Natural killer cell treated with Interleukin-12 subunit alpha and Interleukin-12 subunit beta and Interleukin-15 and Interleukin-18, amount 100 ng/mL, for 72 hours (primary cell): Measurements from ENCODE around the gene INS. TPM values are rescaled to one million over a fixed set of nuclear protein-coding genes. Genes with fewer than 3 reads are reported as not detected.

Source experiments
- ATAC-seq, 2 donors: fragments of 150-1000 bp; cut with Tn5 transposase in 1 of 2; sonication (Bioruptor Pico), chemical (Tn5 transposase) in 1 of 2; 2 replicates each; pipeline ENCODE4 v1.10.0; 2021
- DNase-seq: peaks from one replicate; pipeline ENCODE4 v3.0.0; 2022; ENCODE audit warnings: low spot score
- H3K27ac Mint-ChIP-seq, 2 donors: 1 replicate in 1 of 2; 2 replicates in 1 of 2; pipeline ENCODE4 v1.8.0; 2022; ENCODE audit warnings: mixed read lengths in 2 of 2, mild to moderate bottlenecking in 1 of 2, moderate library complexity in 1 of 2
- H3K27me3 Mint-ChIP-seq, 2 donors: 1 replicate in 1 of 2; 2 replicates in 1 of 2; pipeline ENCODE4 v1.8.0; 2022; ENCODE audit warnings: mixed read lengths in 2 of 2
- H3K36me3 Mint-ChIP-seq: one replicate; pipeline ENCODE4 v1.8.0; 2022; ENCODE audit warnings: mixed read lengths
- H3K4me1 Mint-ChIP-seq, 2 donors: 1 replicate in 1 of 2; 2 replicates in 1 of 2; pipeline ENCODE4 v1.8.0; 2022; ENCODE audit warnings: low read depth in 2 of 2, mixed read lengths in 2 of 2, mild to moderate bottlenecking in 1 of 2
- H3K4me3 Mint-ChIP-seq: one replicate; pipeline ENCODE4 v1.8.0; 2022; ENCODE audit warnings: mixed read lengths
- H3K9me3 Mint-ChIP-seq: 2 replicates; pipeline ENCODE4 v1.8.0; 2022; ENCODE audit warnings: mixed read lengths
- total RNA-seq, 2 donors: library from RNA; stranded (reverse); gene quantifications; one replicate each; pipeline ENCODE4 v1.2.3, GENCODE V29; 2022

INS gene
- total RNA-seq, 2 donors from 2014 or later, result not detected

- Mint-ChIP-seq H3K36me3 (no peaks in the 10 kb centered on the region), H3K9me3 (no peaks in the 10 kb centered on the region), H3K27ac (no peak overlapping the region), H3K4me1 (peaks cover 19% of the 10 kb centered on the region in 2 donors), H3K4me3 (no peak overlapping the region), H3K27me3 (peaks cover 36 to 41% of the 10 kb centered on the region in 2 donors)
- no peak for ATAC-seq
- no peak for DNase-seq
These were observed 16.3 kb downstream of the INS start for GRCh38 chr11:2144544-2145248.

- Mint-ChIP-seq H3K4me1 (peaks cover 19% of the 10 kb centered on the region in 2 donors), H3K9me3 (no peaks in the 10 kb centered on the region), H3K27me3 (peaks cover 36 to 38% of the 10 kb centered on the region in 2 donors), H3K4me3 (peak overlapping the region; percentile 55), H3K27ac (no peak overlapping the region), H3K36me3 (no peaks in the 10 kb centered on the region)
- DNase-seq (no peak), ATAC-seq (no peak)
These were observed 17.0 kb downstream of the INS start for GRCh38 chr11:2143799-2144543.

- DNase-seq (no peak), ATAC-seq (no peak)
- H3K4me3 Mint-ChIP-seq, result peak overlapping the region; percentile 55
- no peak overlapping the region for H3K27ac Mint-ChIP-seq
- H3K36me3 Mint-ChIP-seq, result no peaks in the 10 kb centered on the region
- peaks cover 35 to 36% of the 10 kb centered on the region in 2 donors for H3K27me3 Mint-ChIP-seq
- peaks cover 19 to 20% of the 10 kb centered on the region in 2 donors for H3K4me1 Mint-ChIP-seq
- H3K9me3 Mint-ChIP-seq, result no peaks in the 10 kb centered on the region
These were observed 17.6 kb downstream of the INS start for GRCh38 chr11:2143477-2143798.

- peak overlapping the region in 1 of 2 donors; percentile 5 for H3K27ac Mint-ChIP-seq
- H3K36me3 Mint-ChIP-seq, result no peaks in the 10 kb centered on the region
- peak overlapping the region; percentile 73 for H3K4me3 Mint-ChIP-seq
- ATAC-seq, result peak; percentile 82 to 90
- H3K4me1 Mint-ChIP-seq, result peaks cover 19 to 22% of the 10 kb centered on the region in 2 donors
- no peak for DNase-seq
- H3K27me3 Mint-ChIP-seq, result peaks cover 36 to 37% of the 10 kb centered on the region in 2 donors
- H3K9me3 Mint-ChIP-seq, result no peaks in the 10 kb centered on the region
These were observed 18.2 kb downstream of the INS start for GRCh38 chr11:2142762-2143202.

GRCh38 chr11:2142300-2142759, 18.7 kb downstream of the INS start:
- Mint-ChIP-seq H3K4me1 (peaks cover 19 to 22% of the 10 kb centered on the region in 2 donors), H3K36me3 (no peaks in the 10 kb centered on the region), H3K4me3 (peak overlapping the region; percentile 73), H3K27ac (peak overlapping the region in 1 of 2 donors; percentile 5), H3K27me3 (peaks cover 36 to 37% of the 10 kb centered on the region in 2 donors), H3K9me3 (no peaks in the 10 kb centered on the region)
- DNase-seq (no peak), ATAC-seq (no peak)

GRCh38 chr11:2140411-2141400, 20.3 kb downstream of the INS start:
- peaks cover 19 to 20% of the 10 kb centered on the region in 2 donors for H3K4me1 Mint-ChIP-seq
- H3K27ac Mint-ChIP-seq, result no peak overlapping the region
- DNase-seq (no peak), ATAC-seq (no peak)
- H3K36me3 Mint-ChIP-seq, result no peaks in the 10 kb centered on the region
- H3K27me3 Mint-ChIP-seq, result peaks cover 35 to 37% of the 10 kb centered on the region in 2 donors
- no peaks in the 10 kb centered on the region for H3K9me3 Mint-ChIP-seq
- H3K4me3 Mint-ChIP-seq, result no peak overlapping the region

- Mint-ChIP-seq H3K9me3 (no peaks in the 10 kb centered on the region), H3K27me3 (peaks cover 33 to 38% of the 10 kb centered on the region in 2 donors), H3K36me3 (no peaks in the 10 kb centered on the region), H3K27ac (no peak overlapping the region), H3K4me1 (peaks cover 19 to 20% of the 10 kb centered on the region in 2 donors), H3K4me3 (no peak overlapping the region)
- ATAC-seq, result no peak
- no peak for DNase-seq
These were observed 21.2 kb downstream of the INS start for GRCh38 chr11:2139621-2140337.

GRCh38 chr11:2139123-2139521, 21.9 kb downstream of the INS start, which contains the start of gene IGF2:
IGF2 (minus strand) TSS chr11:2139389; CDS start chr11:2135523, 3,866 bp downstream.
- H3K4me1 Mint-ChIP-seq, result peaks cover 19 to 20% of the 10 kb centered on the region in 2 donors
- no peak for DNase-seq
- H3K27ac Mint-ChIP-seq, result no peak within 1 kb of the TSS
- H3K9me3 Mint-ChIP-seq, result no peaks in the 10 kb centered on the region
- peaks cover 32 to 44% of the 10 kb centered on the region in 2 donors for H3K27me3 Mint-ChIP-seq
- peak within 1 kb of the TSS; percentile 70 for H3K4me3 Mint-ChIP-seq
- ATAC-seq, result no peak
- H3K36me3 Mint-ChIP-seq, result no peaks in the 10 kb centered on the region

GRCh38 chr11:2138431-2139122, 22.4 kb downstream of the INS start:
- DNase-seq, result no peak
- no peak for ATAC-seq
- H3K36me3 Mint-ChIP-seq, result no peaks in the 10 kb centered on the region
- no peak overlapping the region for H3K27ac Mint-ChIP-seq
- H3K27me3 Mint-ChIP-seq, result peaks cover 32 to 43% of the 10 kb centered on the region in 2 donors
- no peaks in the 10 kb centered on the region for H3K9me3 Mint-ChIP-seq
- H3K4me3 Mint-ChIP-seq, result peak overlapping the region; percentile 70
- H3K4me1 Mint-ChIP-seq, result peaks cover 19% of the 10 kb centered on the region in 2 donors

GRCh38 chr11:2138068-2138430, 23.0 kb downstream of the INS start:
- H3K9me3 Mint-ChIP-seq, result no peaks in the 10 kb centered on the region
- no peak for ATAC-seq
- H3K4me1 Mint-ChIP-seq, result peaks cover 14 to 17% of the 10 kb centered on the region in 2 donors
- no peak for DNase-seq
- no peaks in the 10 kb centered on the region for H3K36me3 Mint-ChIP-seq
- no peak overlapping the region for H3K27ac Mint-ChIP-seq
- peak overlapping the region; percentile 70 for H3K4me3 Mint-ChIP-seq
- peaks cover 32 to 37% of the 10 kb centered on the region in 2 donors for H3K27me3 Mint-ChIP-seq

GRCh38 chr11:2137202-2138067, 23.6 kb downstream of the INS start:
- H3K9me3 Mint-ChIP-seq, result no peaks in the 10 kb centered on the region

GRCh38 chr11:2136952-2137201, 24.1 kb downstream of the INS start:
- H3K9me3 Mint-ChIP-seq, result no peaks in the 10 kb centered on the region
- ATAC-seq (no peak), DNase-seq (no peak)
- H3K4me3 Mint-ChIP-seq, result no peak overlapping the region
- H3K27ac Mint-ChIP-seq, result no peak overlapping the region
- H3K27me3 Mint-ChIP-seq, result peaks cover 30 to 33% of the 10 kb centered on the region in 2 donors
- peaks cover 6 to 7% of the 10 kb centered on the region in 2 donors for H3K4me1 Mint-ChIP-seq
- H3K36me3 Mint-ChIP-seq, result peaks cover 2% of the 10 kb centered on the region

More at GRCh38 chr11:2137202-2138067, 23.6 kb downstream of the INS start:
- ATAC-seq (no peak), DNase-seq (no peak)
- Mint-ChIP-seq H3K27me3 (peaks cover 30 to 33% of the 10 kb centered on the region in 2 donors), H3K36me3 (no peaks in the 10 kb centered on the region), H3K4me3 (no peak overlapping the region), H3K27ac (no peak overlapping the region), H3K4me1 (peaks cover 7 to 11% of the 10 kb centered on the region in 2 donors)
